Upper lobe of left lung (tissue), 6 donors: ENCODE measurements around the gene SERPINB6. TPM values are rescaled to one million over a fixed set of nuclear protein-coding genes. Genes with fewer than 3 reads are reported as not detected.

ENCODE experiments used
- ATAC-seq, 2 donors: fragments of 200-7000 bp; cut with Tn5 transposase; one replicate each; pipeline ENCODE4 v1.9.1; 2022; ENCODE audit warnings: mild to moderate bottlenecking in 2 of 2, moderate library complexity in 2 of 2; ENCODE audit not compliant: low FRiP score in 2 of 2
- DNase-seq, 2 donors: peaks; one replicate each; pipeline ENCODE4 v3.0.0-alpha.2; 2019 to 2020
- H3K27ac ChIP-seq, 4 donors: fragments of 200-600 bp; sonication (generic); one replicate each; pipeline ENCODE4 v1.5.1; 2016 to 2019
- H3K27me3 ChIP-seq, 4 donors: fragments of 200-600 bp; sonication (generic); one replicate each; pipeline ENCODE4 v1.5.1; 2017 to 2019
- H3K36me3 ChIP-seq, 4 donors: fragments of 200-600 bp; sonication (generic); one replicate each; pipeline ENCODE4 v1.5.1; 2016 to 2019
- H3K4me1 ChIP-seq, 4 donors: fragments of 200-600 bp; sonication (generic); one replicate each; pipeline ENCODE4 v1.5.1; 2018 to 2019
- H3K4me3 ChIP-seq, 4 donors: fragments of 200-600 bp; sonication (generic); one replicate each; pipeline ENCODE4 v1.5.1; 2017 to 2019; ENCODE audit warnings: mild to moderate bottlenecking in 2 of 4, moderate library complexity in 1 of 4
- H3K9me3 ChIP-seq, 4 donors: fragments of 200-600 bp; sonication (generic); one replicate each; pipeline ENCODE4 v1.5.1; 2018 to 2019
- EP300 ChIP-seq, 4 donors: sonication (generic); formaldehyde crosslinking; IDR thresholded peaks; one replicate each; pipeline ENCODE4 v1.5.1; 2017; ENCODE audit warnings: antibody characterized with exemption in 4 of 4, control low read depth in 2 of 4
- POLR2A ChIP-seq, 4 donors: fragments of 450-650 bp; IDR thresholded peaks; one replicate each; pipeline ENCODE4 v1.5.1; 2016 to 2017; ENCODE audit warnings: antibody characterized with exemption in 4 of 4, mild to moderate bottlenecking in 2 of 4
- POLR2AphosphoS5 ChIP-seq, 2 donors: sonication (generic); formaldehyde crosslinking; IDR thresholded peaks; one replicate each; pipeline ENCODE4 v1.5.1; 2017; ENCODE audit warnings: antibody characterized with exemption in 2 of 2
- WGBS, 2 donors: methylation state at CpG; one replicate each; pipeline ENCODE4 v1.1.5; 2017 to 2018; 5-methylcytosine and 5-hydroxymethylcytosine counted together
- total RNA-seq, 6 donors: library from RNA; depleted of rRNA in 4 of 6; stranded (reverse); fragments of >200 nt in 4 of 6; gene quantifications; one replicate each; pipeline versions ENCODE4 v1.1.0 to v1.2.1, GENCODE V29; 2016 to 2021
- TF ChIP-seq, protein P1 (sequence below), 6 experiments: fragments of 450-650 bp in 4 of 6; fragments of 200-600 bp in 2 of 6; sonication (generic) in 2 of 6; IDR thresholded peaks; one replicate each; pipeline ENCODE4 v1.5.1; 2016 to 2019; ENCODE audit warnings: antibody characterized with exemption in 6 of 6
- donor health status: DM: no; HTN: no; CAD: no; lungs with moderate emphysema.
- donor health status: DM: no; HTN: yes; CAD: no; lungs with severe emphysema.

Gene SERPINB6
- total RNA-seq, 6 donors from 2014 or later: 133 to 181 (median 150) TPM

DNA sequence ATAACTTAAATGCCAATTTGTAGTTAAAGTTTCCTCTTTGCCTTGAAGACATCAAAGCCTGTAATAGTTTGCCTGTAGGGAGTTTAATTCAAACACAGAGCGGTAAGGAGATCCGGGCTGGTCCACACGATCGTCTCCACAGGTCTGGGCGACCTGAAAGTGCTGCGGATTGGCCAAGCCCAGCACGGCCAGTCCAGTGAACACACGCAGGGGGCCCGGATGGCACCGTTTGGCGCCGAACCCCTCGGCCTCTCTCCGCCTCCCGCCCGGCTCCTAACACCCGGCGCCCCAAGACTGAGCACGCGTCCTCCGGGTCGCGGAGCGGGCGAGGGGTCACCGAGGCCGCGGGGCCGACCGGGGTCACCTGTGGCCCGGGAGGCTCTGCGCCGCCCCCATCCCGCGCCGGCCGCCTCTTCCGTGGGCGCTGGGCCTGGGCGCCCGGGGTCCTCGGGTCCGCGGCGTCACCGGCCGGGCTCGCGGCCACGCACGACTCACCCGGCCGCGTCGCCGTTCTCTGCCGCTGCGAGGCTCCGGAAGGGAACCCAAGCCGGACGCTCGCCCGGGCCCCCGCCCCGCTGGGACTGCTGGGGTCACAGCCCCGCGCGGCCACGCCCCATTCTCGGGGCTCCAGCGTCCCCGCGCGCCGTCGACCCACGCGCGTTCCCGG, 481 bp downstream of the SERPINB6 start:
- Histone ChIP-seq H3K4me1 (peaks cover 18 to 32% (median 27%) of the 10 kb centered on the region in 4 donors), H3K27me3 (no peaks in the 10 kb centered on the region), H3K4me3 (peak overlapping the region; percentile 33 to 86 (median 80)), H3K27ac (peak overlapping the region; percentile 96 to 99 (median 97)), H3K36me3 (peaks cover 0 to 7% (median 0%) of the 10 kb centered on the region in 4 donors), H3K9me3 (no peaks in the 10 kb centered on the region)
- DNase-seq: peak; percentile 88 to 96
- peak; percentile 87 to 91 for ATAC-seq
- TF ChIP-seq POLR2A (IDR thresholded peaks at IDR 0.05): peak in 3 of 4 donors; percentile 50 to 78 (median 62)
- no peak for TF ChIP-seq EP300 (IDR thresholded peaks at IDR 0.05)
- TF ChIP-seq, protein P1, sequence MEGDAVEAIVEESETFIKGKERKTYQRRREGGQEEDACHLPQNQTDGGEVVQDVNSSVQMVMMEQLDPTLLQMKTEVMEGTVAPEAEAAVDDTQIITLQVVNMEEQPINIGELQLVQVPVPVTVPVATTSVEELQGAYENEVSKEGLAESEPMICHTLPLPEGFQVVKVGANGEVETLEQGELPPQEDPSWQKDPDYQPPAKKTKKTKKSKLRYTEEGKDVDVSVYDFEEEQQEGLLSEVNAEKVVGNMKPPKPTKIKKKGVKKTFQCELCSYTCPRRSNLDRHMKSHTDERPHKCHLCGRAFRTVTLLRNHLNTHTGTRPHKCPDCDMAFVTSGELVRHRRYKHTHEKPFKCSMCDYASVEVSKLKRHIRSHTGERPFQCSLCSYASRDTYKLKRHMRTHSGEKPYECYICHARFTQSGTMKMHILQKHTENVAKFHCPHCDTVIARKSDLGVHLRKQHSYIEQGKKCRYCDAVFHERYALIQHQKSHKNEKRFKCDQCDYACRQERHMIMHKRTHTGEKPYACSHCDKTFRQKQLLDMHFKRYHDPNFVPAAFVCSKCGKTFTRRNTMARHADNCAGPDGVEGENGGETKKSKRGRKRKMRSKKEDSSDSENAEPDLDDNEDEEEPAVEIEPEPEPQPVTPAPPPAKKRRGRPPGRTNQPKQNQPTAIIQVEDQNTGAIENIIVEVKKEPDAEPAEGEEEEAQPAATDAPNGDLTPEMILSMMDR (IDR thresholded peaks at IDR 0.05): peak in 2 of 6 experiments; percentile 15 to 38
- 1% methylated on average over 8 to 12 of the region's 80 CpGs for WGBS, 2 donors

DNA sequence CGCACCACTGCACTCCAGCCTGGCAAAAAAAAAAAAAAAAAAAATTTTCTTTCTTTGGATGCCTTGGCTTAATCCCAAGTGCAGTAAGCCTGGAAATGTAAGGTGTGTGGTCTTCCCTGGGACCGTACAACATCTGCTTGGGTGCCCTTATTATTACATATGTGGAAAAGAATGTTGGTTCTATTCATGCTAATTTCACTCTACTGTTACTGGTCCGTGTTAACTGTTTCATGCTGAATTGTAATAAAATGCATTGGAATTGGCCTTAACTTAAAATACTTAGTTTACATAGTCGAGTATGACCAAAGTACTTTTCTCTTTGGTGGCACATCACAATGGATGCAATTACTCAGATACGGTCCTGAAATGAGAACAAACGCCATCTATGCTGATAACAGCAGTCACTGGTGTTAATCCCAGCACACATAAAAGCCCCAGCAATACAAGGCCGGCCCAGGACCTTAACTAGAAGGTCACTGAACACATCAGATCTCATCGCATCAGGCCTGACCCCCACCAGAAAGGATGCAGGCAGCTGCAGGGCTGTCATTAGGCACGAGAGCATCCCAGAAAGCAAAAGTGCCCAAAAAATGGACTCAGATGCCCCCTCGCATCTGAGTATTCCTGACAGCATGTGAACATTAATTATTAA, 1.2 kb downstream of the SERPINB6 start:
- Histone ChIP-seq H3K4me3 (peak overlapping the region; percentile 33 to 86 (median 80)), H3K27ac (peak overlapping the region; percentile 96 to 99 (median 97)), H3K27me3 (no peaks in the 10 kb centered on the region), H3K9me3 (no peaks in the 10 kb centered on the region), H3K36me3 (peaks cover 0 to 7% (median 0%) of the 10 kb centered on the region in 4 donors), H3K4me1 (peaks cover 18 to 33% (median 28%) of the 10 kb centered on the region in 4 donors)
- ATAC-seq (no peak), DNase-seq (no peak)
- 26 to 34% methylated on average over 9 to 10 of the region's 10 CpGs for WGBS, 2 donors
- TF ChIP-seq POLR2A (IDR thresholded peaks at IDR 0.05) (no peak), EP300 (IDR thresholded peaks at IDR 0.05) (no peak), POLR2AphosphoS5 (IDR thresholded peaks at IDR 0.05) (no peak)
- TF ChIP-seq, protein P1 (IDR thresholded peaks at IDR 0.05): no peak

DNA sequence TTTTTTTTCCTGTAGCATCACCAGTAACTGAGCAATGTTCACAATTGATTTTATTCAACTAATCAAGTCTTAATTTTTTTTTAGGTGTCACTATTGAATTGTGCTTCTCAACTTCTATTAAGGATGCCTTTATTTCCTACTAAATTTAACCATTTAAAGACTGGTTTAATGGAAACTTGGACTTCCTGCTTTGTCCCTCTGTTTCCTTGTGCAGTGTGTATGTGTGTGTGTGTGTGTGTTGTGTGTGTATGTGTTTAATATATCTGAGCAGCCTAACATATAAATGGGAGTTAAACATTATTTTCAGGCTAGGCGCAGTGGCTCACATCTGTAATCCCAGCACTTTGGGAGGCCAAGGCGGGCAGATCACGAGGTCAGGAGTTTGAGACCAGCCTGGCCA, 1.8 kb downstream of the SERPINB6 start:
- H3K27ac ChIP-seq: peak overlapping the region in 3 of 4 donors; percentile 96 to 99 (median 98)
- peaks cover 0 to 7% (median 0%) of the 10 kb centered on the region in 4 donors for H3K36me3 ChIP-seq
- whole genome bisulfite sequencing, 2 donors: 70 to 82% methylated on average over 3 of the region's 3 CpGs
- H3K4me3 ChIP-seq: peak overlapping the region in 1 of 4 donors; percentile 86
- TF ChIP-seq, protein P1 (IDR thresholded peaks at IDR 0.05): no peak
- TF ChIP-seq EP300 (IDR thresholded peaks at IDR 0.05): no peak
- TF ChIP-seq POLR2AphosphoS5 (IDR thresholded peaks at IDR 0.05): no peak
- TF ChIP-seq POLR2A (IDR thresholded peaks at IDR 0.05): no peak
- H3K27me3 ChIP-seq: no peaks in the 10 kb centered on the region
- peaks cover 18 to 35% (median 29%) of the 10 kb centered on the region in 4 donors for H3K4me1 ChIP-seq
- ATAC-seq (no peak), DNase-seq (no peak)
- no peaks in the 10 kb centered on the region for H3K9me3 ChIP-seq

DNA sequence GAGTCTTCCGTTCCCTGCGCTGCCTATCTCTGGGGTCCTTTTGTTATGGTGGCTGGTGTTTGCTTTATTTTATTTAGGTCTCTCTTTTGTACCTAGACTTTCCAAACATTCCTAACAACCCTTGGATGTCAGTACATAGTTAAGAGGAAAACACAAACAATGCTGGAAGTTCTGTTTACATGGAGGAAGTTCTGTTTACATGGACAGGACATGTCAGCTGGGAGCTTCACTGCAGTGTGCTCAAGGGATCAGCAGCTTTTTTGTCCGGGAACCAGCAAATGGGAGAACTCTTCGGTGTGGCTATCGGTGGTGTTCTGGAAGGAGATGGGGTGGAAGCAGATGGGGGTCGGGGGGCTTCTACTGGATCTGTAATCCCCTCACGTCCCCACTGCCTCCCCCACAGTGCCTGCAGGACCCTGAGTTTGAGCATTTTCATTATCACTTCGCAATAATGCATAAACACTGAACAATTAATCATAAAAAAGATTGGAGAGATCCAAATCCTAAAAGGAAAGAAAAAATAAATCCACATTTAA, 2.7 kb downstream of the SERPINB6 start:
- Histone ChIP-seq H3K9me3 (no peaks in the 10 kb centered on the region), H3K4me3 (peak overlapping the region in 3 of 4 donors; percentile 17 to 86 (median 22)), H3K27me3 (no peaks in the 10 kb centered on the region), H3K36me3 (peaks cover 0 to 7% (median 0%) of the 10 kb centered on the region in 4 donors), H3K4me1 (peaks cover 18 to 35% (median 29%) of the 10 kb centered on the region in 4 donors), H3K27ac (peak overlapping the region; percentile 16 to 98 (median 84))
- peak in 1 of 4 donors; percentile 29 for TF ChIP-seq EP300 (IDR thresholded peaks at IDR 0.05)
- TF ChIP-seq POLR2AphosphoS5 (IDR thresholded peaks at IDR 0.05): peak in 1 of 2 donors; percentile 49
- TF ChIP-seq, protein P1 (IDR thresholded peaks at IDR 0.05): no peak
- TF ChIP-seq POLR2A (IDR thresholded peaks at IDR 0.05): no peak
- WGBS, 2 donors: 63 to 69% methylated on average over 8 of the region's 8 CpGs
- ATAC-seq: no peak
- DNase-seq: no peak
